IPS-18a (cell line): ENCODE measurements around the gene SNX22.
A peak's percentile ranks its signal among the peaks of the same experiment; 100 is the strongest.

ENCODE experiments used
- H3K27ac ChIP-seq: one replicate; pipeline ENCODE4 v1.5.1; 2013; ENCODE audit warnings: low read length
- H3K27me3 ChIP-seq: one replicate; pipeline ENCODE4 v1.6.1; 2013; ENCODE audit warnings: mild to moderate bottlenecking, low read length; ENCODE audit not compliant: control insufficient read depth, insufficient read depth
- H3K36me3 ChIP-seq: one replicate; pipeline ENCODE4 v1.6.1; 2013; ENCODE audit warnings: low read depth, low read length; ENCODE audit not compliant: control insufficient read depth
- H3K4me1 ChIP-seq: one replicate; pipeline ENCODE4 v1.6.1; 2013; ENCODE audit warnings: low read depth, low read length; ENCODE audit not compliant: control insufficient read depth
- H3K4me3 ChIP-seq: one replicate; pipeline ENCODE4 v1.5.1; 2013; ENCODE audit warnings: low read length
- H3K9ac ChIP-seq: one replicate; pipeline ENCODE4 v1.6.1; 2013; ENCODE audit warnings: mild to moderate bottlenecking, low read length, moderate library complexity
- H3K9me3 ChIP-seq: one replicate; pipeline ENCODE4 v1.6.1; 2013; ENCODE audit warnings: low read depth, low read length; ENCODE audit not compliant: control insufficient read depth

SNX22 gene

GRCh38 chr15:64149424-64149823, 2.1 kb upstream of the SNX22 start:
- no peak overlapping the region for H3K4me3 ChIP-seq
- no peak overlapping the region for H3K27ac ChIP-seq
- H3K4me1 ChIP-seq, result peaks cover 10% of the 10 kb centered on the region
- no peaks in the 10 kb centered on the region for H3K9me3 ChIP-seq
- peaks cover 3% of the 10 kb centered on the region for H3K36me3 ChIP-seq
- peaks cover 32% of the 10 kb centered on the region for H3K27me3 ChIP-seq
- no peak overlapping the region for H3K9ac ChIP-seq

- Histone ChIP-seq H3K4me1 (peaks cover 10% of the 10 kb centered on the region), H3K9ac (no peak overlapping the region), H3K4me3 (no peak overlapping the region)
Observed at GRCh38 chr15:64149893-64150578, 1.5 kb upstream of the SNX22 start.

GRCh38 chr15:64152507-64153387, 1.2 kb downstream of the SNX22 start:
- Histone ChIP-seq H3K9ac (no peak overlapping the region), H3K36me3 (peaks cover 29% of the 10 kb centered on the region), H3K4me3 (peak overlapping the region; percentile 60), H3K9me3 (no peaks in the 10 kb centered on the region), H3K4me1 (peaks cover 10% of the 10 kb centered on the region), H3K27me3 (peaks cover 32% of the 10 kb centered on the region), H3K27ac (no peak overlapping the region)

More at GRCh38 chr15:64149893-64150578, 1.5 kb upstream of the SNX22 start:
- Histone ChIP-seq H3K9me3 (no peaks in the 10 kb centered on the region), H3K27ac (no peak overlapping the region), H3K36me3 (peaks cover 3% of the 10 kb centered on the region), H3K27me3 (peaks cover 32% of the 10 kb centered on the region)

GRCh38 chr15:64153480-64154367, 2.2 kb downstream of the SNX22 start:
- Histone ChIP-seq H3K27me3 (peaks cover 32% of the 10 kb centered on the region), H3K4me1 (peaks cover 10% of the 10 kb centered on the region), H3K9me3 (no peaks in the 10 kb centered on the region), H3K36me3 (peaks cover 39% of the 10 kb centered on the region), H3K9ac (no peak overlapping the region), H3K4me3 (peak overlapping the region; percentile 60), H3K27ac (no peak overlapping the region)

DNA sequence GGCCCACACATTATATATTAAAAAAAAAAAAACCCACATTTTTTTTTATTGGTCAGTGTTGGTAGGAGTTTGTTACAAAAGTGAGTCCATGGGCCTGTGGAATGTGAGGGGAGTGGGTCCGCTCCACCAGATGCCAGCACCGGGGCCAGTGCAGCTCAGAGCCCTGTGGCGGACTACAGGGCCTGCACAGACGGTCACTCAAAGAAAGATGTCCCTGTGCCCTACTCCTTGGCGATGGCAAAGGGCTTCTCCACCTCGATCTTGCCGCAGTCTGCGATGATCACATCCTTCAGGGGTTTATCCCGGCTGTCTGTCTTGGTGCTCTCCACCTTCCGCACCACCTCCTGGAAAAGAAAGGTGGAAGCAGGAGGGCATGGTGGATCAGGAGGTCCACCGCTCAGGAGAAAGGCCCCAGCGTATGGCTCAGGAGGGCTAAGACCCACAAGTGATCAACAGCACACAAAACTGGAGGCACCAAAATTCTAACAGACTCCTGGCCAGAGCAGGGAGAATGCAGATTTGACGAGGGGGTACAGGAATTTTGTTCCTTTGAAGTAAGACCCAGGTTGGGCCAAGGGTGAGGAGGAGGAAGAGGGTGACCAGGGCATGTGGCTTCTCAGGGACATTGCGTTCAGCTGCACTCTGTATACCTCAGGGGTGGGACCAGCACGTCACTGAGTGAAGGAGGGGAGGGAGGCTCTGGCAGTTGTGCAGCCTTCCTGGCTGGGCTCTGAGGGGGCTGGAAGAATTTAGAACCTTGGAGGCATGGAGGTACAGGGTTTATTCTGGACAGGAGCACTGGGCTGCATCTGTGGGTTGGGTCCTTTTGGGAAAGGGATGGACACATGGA, 4.5 kb downstream of the SNX22 start:
- peaks cover 55% of the 10 kb centered on the region for H3K36me3 ChIP-seq
- peaks cover 10% of the 10 kb centered on the region for H3K4me1 ChIP-seq
- no peak overlapping the region for H3K9ac ChIP-seq
- H3K27ac ChIP-seq, result no peak overlapping the region
- H3K4me3 ChIP-seq, result no peak overlapping the region
- no peaks in the 10 kb centered on the region for H3K9me3 ChIP-seq
- peaks cover 20% of the 10 kb centered on the region for H3K27me3 ChIP-seq

DNA sequence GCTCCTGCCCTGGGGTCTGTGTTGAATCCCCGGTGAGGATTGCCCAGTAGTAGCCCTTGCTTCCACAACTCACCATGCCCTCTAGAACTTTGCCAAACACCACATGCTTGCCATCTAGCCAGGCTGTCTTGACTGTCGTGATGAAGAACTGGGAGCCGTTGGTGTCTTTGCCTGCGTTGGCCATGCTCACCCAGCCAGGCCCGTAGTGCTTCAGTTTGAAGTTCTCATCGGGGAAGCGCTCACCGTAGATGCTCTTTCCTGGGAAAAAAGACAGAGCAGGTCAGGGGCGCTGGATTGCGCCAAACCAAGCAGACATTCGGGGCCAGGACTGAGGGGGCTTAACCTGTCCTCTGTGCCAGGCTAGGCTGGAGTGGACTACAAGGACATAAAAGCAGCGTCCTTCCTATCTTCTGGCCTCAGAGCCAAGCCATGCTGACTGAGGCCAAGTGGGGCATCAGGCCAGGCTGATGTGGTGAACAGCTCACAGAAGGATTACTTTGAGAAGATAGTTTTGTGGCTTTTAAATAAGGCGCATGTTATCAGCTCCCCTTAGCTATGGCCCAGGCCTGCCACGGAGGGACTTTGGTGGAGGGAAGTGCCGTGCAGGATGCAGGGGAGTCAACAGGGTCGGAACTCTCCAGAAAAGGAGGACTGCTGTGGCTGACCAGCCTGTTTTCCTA, 5.3 kb downstream of the SNX22 start:
- Histone ChIP-seq H3K4me1 (peaks cover 12% of the 10 kb centered on the region), H3K9me3 (no peaks in the 10 kb centered on the region), H3K27me3 (peaks cover 17% of the 10 kb centered on the region), H3K4me3 (no peak overlapping the region), H3K36me3 (peaks cover 57% of the 10 kb centered on the region), H3K9ac (no peak overlapping the region), H3K27ac (no peak overlapping the region)

DNA sequence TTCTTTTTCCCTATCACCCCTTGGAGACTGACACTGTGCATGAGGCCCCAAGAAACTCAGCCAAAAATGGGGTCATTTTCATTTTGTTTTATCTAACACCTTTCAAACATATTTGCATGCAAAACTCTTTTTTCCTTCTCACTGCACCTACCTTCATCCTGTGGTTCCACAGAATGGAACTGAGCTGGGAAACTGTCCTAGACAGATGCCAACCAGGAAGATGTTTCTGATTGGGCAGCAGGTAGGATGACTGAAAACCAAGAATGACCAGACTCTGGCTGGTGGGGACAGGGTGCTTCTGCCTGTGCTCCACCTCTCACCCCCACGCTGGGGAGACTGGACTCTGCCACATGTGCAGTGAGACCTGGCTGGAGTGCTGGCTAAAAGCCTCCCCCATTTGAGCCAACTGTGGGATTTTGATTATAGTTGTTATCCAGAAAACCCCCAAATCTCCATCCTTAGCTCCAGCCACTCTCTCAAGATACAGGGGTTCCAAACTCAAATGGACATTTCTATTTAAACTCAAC, 6.1 kb downstream of the SNX22 start:
- Histone ChIP-seq H3K9ac (no peak overlapping the region), H3K36me3 (peaks cover 58% of the 10 kb centered on the region), H3K4me1 (peaks cover 15% of the 10 kb centered on the region), H3K27ac (no peak overlapping the region), H3K27me3 (peaks cover 8% of the 10 kb centered on the region), H3K9me3 (no peaks in the 10 kb centered on the region), H3K4me3 (no peak overlapping the region)

DNA sequence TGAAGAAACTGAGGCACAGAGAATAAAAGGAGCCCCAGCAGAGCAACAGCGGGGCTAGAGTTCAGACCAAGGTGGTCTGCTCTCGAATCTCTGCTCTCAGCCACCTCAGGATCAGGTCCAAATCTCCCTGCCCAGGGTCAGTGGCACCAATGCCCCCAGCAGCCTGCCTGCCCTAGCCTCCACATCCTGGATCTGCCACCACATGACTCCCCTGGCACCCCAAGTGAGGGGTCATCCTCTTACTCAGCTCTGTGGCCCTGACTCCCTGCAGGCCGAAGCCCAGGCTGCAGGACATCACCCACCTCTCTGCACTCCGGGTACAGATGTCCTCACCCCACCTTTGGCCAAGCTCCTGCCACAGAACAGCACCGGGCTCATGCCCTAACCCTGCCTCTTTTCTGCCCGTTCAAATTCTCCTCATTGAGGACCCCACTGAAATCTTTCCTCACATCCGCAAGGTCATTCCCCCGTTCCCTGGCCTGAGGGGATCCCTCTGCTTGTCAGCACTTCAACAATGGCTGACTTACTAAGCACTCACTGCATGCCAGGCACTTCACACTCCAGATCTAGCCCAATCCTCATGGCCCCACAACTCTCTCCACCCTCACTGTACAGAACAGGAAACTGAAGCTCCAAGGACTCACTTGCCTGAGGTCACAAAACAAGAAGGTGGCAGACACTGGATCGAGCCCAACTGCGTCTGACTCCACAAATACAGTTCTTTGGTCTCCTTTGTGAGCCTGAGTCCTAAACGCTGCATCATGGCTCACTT, 7.0 kb downstream of the SNX22 start:
- H3K27me3 ChIP-seq, result no peaks in the 10 kb centered on the region
- no peak overlapping the region for H3K9ac ChIP-seq
- peaks cover 58% of the 10 kb centered on the region for H3K36me3 ChIP-seq
- no peaks in the 10 kb centered on the region for H3K9me3 ChIP-seq
- peaks cover 11% of the 10 kb centered on the region for H3K4me1 ChIP-seq
- H3K4me3 ChIP-seq, result no peak overlapping the region
- H3K27ac ChIP-seq, result no peak overlapping the region

DNA sequence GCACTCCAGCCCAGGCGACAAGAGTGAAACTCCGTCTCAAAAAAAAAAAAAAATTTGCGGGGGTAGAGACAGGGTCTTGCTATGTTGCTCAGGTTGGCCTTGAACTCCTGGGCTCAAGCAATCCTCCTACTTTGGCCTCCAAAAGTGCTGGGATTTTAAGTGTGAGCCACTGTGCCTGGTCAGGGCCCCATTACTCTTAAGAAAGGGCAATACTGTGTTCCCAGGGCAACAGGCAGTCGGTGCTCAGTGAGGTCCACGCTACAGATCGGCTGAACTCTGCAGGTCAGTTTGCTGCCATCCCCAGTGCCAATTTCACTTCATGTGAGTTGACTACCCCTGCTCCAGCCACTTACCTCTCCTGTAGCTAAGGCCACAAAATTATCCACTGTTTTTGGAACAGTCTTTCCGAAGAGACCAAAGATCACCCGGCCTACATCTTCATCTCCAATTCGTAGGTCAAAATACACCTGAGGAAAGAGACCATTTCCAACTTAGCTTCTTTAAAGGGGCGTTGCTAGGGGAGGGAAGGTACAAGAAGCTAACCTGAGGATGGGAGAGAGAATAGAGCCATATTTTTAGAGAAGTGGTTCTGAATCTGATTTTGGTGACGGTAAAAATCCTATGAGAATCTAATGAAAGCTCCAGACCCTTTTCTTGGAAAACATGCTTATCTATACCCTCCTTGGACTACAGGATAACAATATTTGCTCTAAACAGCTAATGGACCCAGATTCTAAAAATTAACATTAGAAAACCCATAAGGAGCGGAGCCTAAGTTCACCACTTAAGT, 10.4 kb downstream of the SNX22 start:
- peaks cover 18% of the 10 kb centered on the region for H3K4me1 ChIP-seq

More for the DNA sequence above, 10.4 kb downstream of the SNX22 start:
- Histone ChIP-seq H3K9me3 (no peaks in the 10 kb centered on the region), H3K27me3 (no peaks in the 10 kb centered on the region), H3K4me3 (peak overlapping the region; percentile 98), H3K27ac (peak overlapping the region; percentile 50), H3K9ac (peak overlapping the region; percentile 94), H3K36me3 (peaks cover 38% of the 10 kb centered on the region)
